ENCODE results near the gene SCAMP5.

The SCAMP5 gene

GRCh38 chr15:74988007-74988800 lies 7.2 kb upstream of the SCAMP5 start:
- H3K9me3 ChIP-seq: no peaks in the 10 kb centered on the region

GRCh38 chr15:74989527-74989926 lies 5.8 kb upstream of the SCAMP5 start:
- Histone ChIP-seq H3K27me3 (peaks cover 78% of the 10 kb centered on the region), H3K36me3 (no peaks in the 10 kb centered on the region), H3K9me3 (no peaks in the 10 kb centered on the region), H3K27ac (no peak overlapping the region), H3K4me1 (ENCODE audit: control insufficient read depth in 1 of 2, insufficient read depth in 1 of 2, low read depth in 1 of 2, low read length in 1 of 2) (no peaks in the 10 kb centered on the region), H3K4me3 (ENCODE audit: low read depth in 1 of 2, low read length in 1 of 2) (no peak overlapping the region)
- TF ChIP-seq CTCF (IDR thresholded peaks at IDR 0.05): no peak

More at GRCh38 chr15:74988007-74988800, 7.2 kb upstream of the SCAMP5 start:
- Histone ChIP-seq H3K4me3 (ENCODE audit: low read depth in 1 of 2, low read length in 1 of 2) (no peak overlapping the region), H3K27ac (no peak overlapping the region), H3K4me1 (ENCODE audit: control insufficient read depth in 1 of 2, insufficient read depth in 1 of 2, low read depth in 1 of 2, low read length in 1 of 2) (no peaks in the 10 kb centered on the region), H3K27me3 (peaks cover 75% of the 10 kb centered on the region), H3K36me3 (no peaks in the 10 kb centered on the region)
- no peak for TF ChIP-seq CTCF (IDR thresholded peaks at IDR 0.05)

- H3K4me1 ChIP-seq (ENCODE audit: control insufficient read depth in 1 of 2, insufficient read depth in 1 of 2, low read depth in 1 of 2, low read length in 1 of 2): peaks cover 8 to 10% of the 10 kb centered on the region in 2 experiments
- no peak overlapping the region for H3K27ac ChIP-seq
These were observed 2.7 kb upstream of the SCAMP5 start for GRCh38 chr15:74992619-74993018.

GRCh38 chr15:74994236-74994635 lies 1.1 kb upstream of the SCAMP5 start:
- Histone ChIP-seq H3K27ac (no peak overlapping the region), H3K4me1 (ENCODE audit: control insufficient read depth in 1 of 2, insufficient read depth in 1 of 2, low read depth in 1 of 2, low read length in 1 of 2) (peaks cover 8 to 10% of the 10 kb centered on the region in 2 experiments), H3K36me3 (no peaks in the 10 kb centered on the region), H3K27me3 (peaks cover 90% of the 10 kb centered on the region), H3K4me3 (ENCODE audit: low read depth in 1 of 2, low read length in 1 of 2) (no peak overlapping the region), H3K9me3 (no peaks in the 10 kb centered on the region)
- no peak for TF ChIP-seq CTCF (IDR thresholded peaks at IDR 0.05)

More at GRCh38 chr15:74992619-74993018, 2.7 kb upstream of the SCAMP5 start:
- Histone ChIP-seq H3K9me3 (no peaks in the 10 kb centered on the region), H3K27me3 (peaks cover 79% of the 10 kb centered on the region), H3K36me3 (no peaks in the 10 kb centered on the region), H3K4me3 (ENCODE audit: low read depth in 1 of 2, low read length in 1 of 2) (no peak overlapping the region)
- TF ChIP-seq CTCF (IDR thresholded peaks at IDR 0.05): no peak

- H3K27ac ChIP-seq: no peak overlapping the region
- no peaks in the 10 kb centered on the region for H3K9me3 ChIP-seq
- TF ChIP-seq CTCF (IDR thresholded peaks at IDR 0.05): no peak
- peaks cover 88% of the 10 kb centered on the region for H3K27me3 ChIP-seq
- peak overlapping the region in 1 of 2 experiments; percentile 66 for H3K4me3 ChIP-seq (ENCODE audit: low read depth in 1 of 2, low read length in 1 of 2)
- H3K36me3 ChIP-seq: no peaks in the 10 kb centered on the region
- H3K4me1 ChIP-seq (ENCODE audit: control insufficient read depth in 1 of 2, insufficient read depth in 1 of 2, low read depth in 1 of 2, low read length in 1 of 2): peaks cover 8 to 10% of the 10 kb centered on the region in 2 experiments
These were observed 678 bp upstream of the SCAMP5 start for GRCh38 chr15:74994685-74995084.
